GM12878 (cell line): ENCODE results near the gene EML1. TPM values are rescaled to one million over a fixed set of nuclear protein-coding genes. Genes with fewer than 3 reads are reported as not detected.

ENCODE experiments used
- ATAC-seq: fragments of 200-7000 bp; cut with Tn5 transposase; 3 replicates; pipeline ENCODE4 v1.9.1; 2020; ENCODE audit warnings: mild to moderate bottlenecking, moderate library complexity
- BruUV-seq: library from RNA; stranded (reverse); fragments of 400-500 nt; replicated peaks from 2 replicates; lab custom pipeline; 2021; lab: Mats Ljungman, UMichigan
- CTCF ChIA-PET: fragments of 300-600 bp; sonication (Branson Sonifier 250); formaldehyde crosslinking; extraction: SDS; loops from one replicate; lab custom pipeline; 2021; ENCODE audit warnings: inconsistent platforms; lab: Yijun Ruan, JAX
- POLR2A ChIA-PET: fragments of 350-600 bp; formaldehyde crosslinking; extraction: SDS; loops from one replicate; lab custom pipeline; 2021; ENCODE audit warnings: inconsistent platforms; lab: Charles Lee
- RAD21 ChIA-PET: fragments of 300-600 bp; sonication (Branson Sonifier 250); formaldehyde crosslinking; loops from one replicate; lab custom pipeline; 2023; ENCODE audit warnings: antibody characterized with exemption; ENCODE audit not compliant: unreplicated experiment; lab: Charles Lee
- SMC1A ChIA-PET: fragments of 300-600 bp; sonication (Branson Sonifier 250); formaldehyde crosslinking; loops from one replicate; lab custom pipeline; 2023; ENCODE audit not compliant: unreplicated experiment, uncharacterized antibody; lab: Charles Lee
- DNase-seq: peaks from one replicate; pipeline ENCODE4 v3.0.0-alpha.2; 2011; ENCODE audit warnings: low read depth, low spot score
- FAIRE-seq: peaks from 3 replicates; lab custom pipeline; 2011; peaks lifted over from hg19 to GRCh38; lab: Jason Lieb, UNC
- H2AFZ ChIP-seq: 2 replicates; pipeline ENCODE4 v1.6.0; 2011; ENCODE audit warnings: low read depth, low read length, control low read depth; ENCODE audit not compliant: control insufficient read depth
- H3K27ac ChIP-seq: 2 replicates; pipeline ENCODE4 v1.5.1; 2011; ENCODE audit warnings: control low read depth; ENCODE audit not compliant: control insufficient read depth, insufficient read depth
- H3K27me3 ChIP-seq, 2 experiments: replicated peaks in 1 of 2; 2 replicates each; pipeline versions ENCODE4 v1.6.0 to v1.6.1; 2011; ENCODE audit warnings: low read length in 1 of 2; ENCODE audit not compliant: control insufficient read depth in 2 of 2, insufficient read depth in 2 of 2
- H3K36me3 ChIP-seq, 2 experiments: 2 replicates each; pipeline ENCODE4 v1.5.1; 2011; ENCODE audit warnings: low read length in 1 of 2; ENCODE audit not compliant: control insufficient read depth in 2 of 2, insufficient read depth in 2 of 2
- H3K4me1 ChIP-seq: 2 replicates; pipeline ENCODE4 v1.6.1; 2011; ENCODE audit warnings: mild to moderate bottlenecking, low read length, moderate library complexity, mixed read lengths; ENCODE audit not compliant: control insufficient read depth, insufficient read depth
- H3K4me2 ChIP-seq: 2 replicates; pipeline ENCODE4 v1.6.0; 2011; ENCODE audit warnings: control low read depth; ENCODE audit not compliant: control insufficient read depth, insufficient read depth
- H3K4me3 ChIP-seq: fragments of 200-600 bp; sonication (generic); 2 replicates; pipeline ENCODE4 v1.5.1; 2016
- H3K79me2 ChIP-seq: 2 replicates; pipeline ENCODE4 v1.6.0; 2011; ENCODE audit warnings: low read length; ENCODE audit not compliant: control insufficient read depth, insufficient read depth
- H3K9ac ChIP-seq: 2 replicates; pipeline ENCODE4 v1.8.0; 2011; ENCODE audit warnings: low read length, control low read depth, mixed read lengths; ENCODE audit not compliant: control insufficient read depth, insufficient read depth
- H3K9me3 ChIP-seq: replicated peaks from 3 replicates; pipeline ENCODE4 v1.5.1; 2011; ENCODE audit warnings: mild to moderate bottlenecking, low read length; ENCODE audit not compliant: control insufficient read depth, insufficient read depth
- H4K20me1 ChIP-seq: 2 replicates; pipeline ENCODE4 v1.6.0; 2011; ENCODE audit not compliant: control insufficient read depth, insufficient read depth
- EED ChIP-seq: sonication (generic); IDR thresholded peaks from 2 replicates; pipeline ENCODE4 v1.6.1; 2016; ENCODE audit warnings: antibody characterized with exemption, low read depth
- EP300 ChIP-seq, 2 experiments: fragments of 150-350 bp in 1 of 2; IDR thresholded peaks; 2 replicates each; pipeline ENCODE4 v1.6.1; 2011 to 2012; ENCODE audit warnings: low read depth in 2 of 2, low read length in 2 of 2, borderline replicate concordance in 1 of 2, improper control_type of control experiment in 1 of 2, inconsistent platforms in 1 of 2; ENCODE audit not compliant: control insufficient read depth in 1 of 2
- FOS ChIP-seq: IDR thresholded peaks from 3 replicates; pipeline ENCODE4 v1.6.1; 2011; ENCODE audit warnings: borderline replicate concordance; ENCODE audit not compliant: insufficient read length; ENCODE audit errors: extremely low read depth
- FOXM1 ChIP-seq: IDR thresholded peaks from 2 replicates; pipeline ENCODE4 v1.6.1; 2012; ENCODE audit warnings: low read depth, mild to moderate bottlenecking, inconsistent platforms, low read length, moderate library complexity
- GABPA ChIP-seq: IDR thresholded peaks from 2 replicates; pipeline ENCODE4 v1.6.1; 2014; ENCODE audit warnings: antibody characterized with exemption, low read depth, mild to moderate bottlenecking, inconsistent platforms
- GATAD2B ChIP-seq: fragments of 450-650 bp; conservative IDR thresholded peaks from 2 replicates; pipeline ENCODE4 v1.6.1; 2017; ENCODE audit warnings: low read depth, mild to moderate bottlenecking, moderate library complexity
- JUNB ChIP-seq: IDR thresholded peaks from 2 replicates; pipeline ENCODE4 v1.6.1; 2016; ENCODE audit warnings: antibody characterized with exemption, mild to moderate bottlenecking
- JUND ChIP-seq: IDR thresholded peaks from 2 replicates; pipeline ENCODE4 v1.6.1; 2012; ENCODE audit warnings: low read depth, mild to moderate bottlenecking, low read length, improper control_type of control experiment, moderate library complexity
- NFIC ChIP-seq: IDR thresholded peaks from 2 replicates; pipeline ENCODE4 v1.6.1; 2012; ENCODE audit warnings: low read depth, mild to moderate bottlenecking, inconsistent platforms, low read length, moderate library complexity
- NR2C2 ChIP-seq: IDR thresholded peaks from 2 replicates; pipeline ENCODE4 v1.6.1; 2011; ENCODE audit warnings: borderline replicate concordance, low read depth; ENCODE audit not compliant: control insufficient read depth, insufficient read length
- POLR2AphosphoS5 ChIP-seq: IDR thresholded peaks from 2 replicates; pipeline ENCODE4 v1.6.1; 2011; ENCODE audit warnings: mild to moderate bottlenecking, low read length, inconsistent platforms
- SRF ChIP-seq, 2 experiments: IDR thresholded peaks; 2 replicates each; pipeline ENCODE4 v1.6.1; 2011; ENCODE audit warnings: low read depth in 2 of 2, low read length in 2 of 2, mild to moderate bottlenecking in 1 of 2, moderate library complexity in 1 of 2
- WRNIP1 ChIP-seq: IDR thresholded peaks from 2 replicates; pipeline ENCODE4 v1.6.1; 2011; ENCODE audit warnings: low read depth, low read length, improper control_type of control experiment, borderline replicate concordance
- ZNF384 ChIP-seq: IDR thresholded peaks from 2 replicates; pipeline ENCODE4 v1.6.1; 2012; ENCODE audit warnings: low read depth, mild to moderate bottlenecking, low read length, improper control_type of control experiment, borderline replicate concordance
- WGBS: methylation state at CpG from one replicate; pipeline ENCODE4 v1.1.6; 2016; ENCODE audit warnings: low lambda C conversion rate; ENCODE audit not compliant: insufficient replicate concordance, insufficient coverage; ENCODE audit errors: missing lambda C conversion rate; 5-methylcytosine and 5-hydroxymethylcytosine counted together
- in situ Hi-C: fragments of 300-500 bp; cut with MboI; formaldehyde crosslinking; loops from 9 replicates; pipeline ENCODE4 v1.14.3; 2018; ENCODE audit warnings: mixed read lengths
- intact Hi-C: fragments of 100-400 bp; cut with micrococcal nuclease; formaldehyde crosslinking; loops from one replicate; pipeline ENCODE4 v1.14.2; 2022; ENCODE audit not compliant: unreplicated experiment
- polyA plus RNA-seq, 11 experiments: library from polyadenylated mRNA; depleted of rRNA in 4 of 11; unstranded in 6 of 11; stranded (reverse) in 5 of 11; fragments of >200 nt; fragmentation: Nextera tagmentation in 4 of 11; fragmentation: Illumina TruSeq in 1 of 11; extraction: Ambion mirVana in 4 of 11; extraction: Trizol in 1 of 11; gene quantifications; 1 replicate in 1 of 11; 2 replicates in 10 of 11; pipeline versions ENCODE4 v1.2.1 to v1.2.3, GENCODE V29; 2011 to 2016; ENCODE audit warnings: inconsistent platforms in 2 of 11, missing spikeins in 2 of 11, low read depth in 1 of 11
- total RNA-seq, 4 experiments: library from RNA; depleted of rRNA in 3 of 4; stranded (reverse); fragments of >200 nt in 3 of 4; fragmentation: Illumina TruSeq in 1 of 4; extraction: Trizol in 1 of 4; gene quantifications; 2 replicates each; pipeline versions ENCODE4 v1.2.1 to v1.2.3, GENCODE V29; 2013 to 2021
- TF ChIP-seq, protein P1 (sequence below), 3 experiments: IDR thresholded peaks in 2 of 3; conservative IDR thresholded peaks in 1 of 3; 2 replicates each; pipeline ENCODE4 v1.5.1; 2011; ENCODE audit warnings: low read depth in 3 of 3, low read length in 3 of 3, mild to moderate bottlenecking in 3 of 3, control low read depth in 2 of 3, moderate library complexity in 2 of 3, inconsistent platforms in 1 of 3, mixed read lengths in 1 of 3; ENCODE audit not compliant: control insufficient read depth in 2 of 3, insufficient read depth in 1 of 3; ENCODE audit errors: extremely low read depth in 1 of 3
- TF ChIP-seq, protein P2 (sequence below): fragments of 450-650 bp; IDR thresholded peaks from 2 replicates; pipeline ENCODE4 v1.6.1; 2018; ENCODE audit warnings: mild to moderate bottlenecking, low read depth, moderate library complexity; ENCODE audit not compliant: partially characterized antibody
- TF ChIP-seq, protein P3 (sequence below): IDR thresholded peaks from 2 replicates; pipeline ENCODE4 v1.6.1; 2012; ENCODE audit warnings: low read depth, low read length, improper control_type of control experiment
- TF ChIP-seq, protein P4 (sequence below): IDR thresholded peaks from 2 replicates; pipeline ENCODE4 v1.6.1; 2011; ENCODE audit warnings: borderline replicate concordance, low read depth, mild to moderate bottlenecking, moderate library complexity, mixed read lengths, low read length; ENCODE audit not compliant: insufficient read depth; ENCODE audit errors: extremely low read length

Gene EML1
- total and polyA plus RNA-seq, 10 of the 15 experiments (the other 5 are each of a cell fraction or from before 2014, with no cell fraction given): 0.05 to 3.4 (median 0.11) TPM; not detected in 3

DNA sequence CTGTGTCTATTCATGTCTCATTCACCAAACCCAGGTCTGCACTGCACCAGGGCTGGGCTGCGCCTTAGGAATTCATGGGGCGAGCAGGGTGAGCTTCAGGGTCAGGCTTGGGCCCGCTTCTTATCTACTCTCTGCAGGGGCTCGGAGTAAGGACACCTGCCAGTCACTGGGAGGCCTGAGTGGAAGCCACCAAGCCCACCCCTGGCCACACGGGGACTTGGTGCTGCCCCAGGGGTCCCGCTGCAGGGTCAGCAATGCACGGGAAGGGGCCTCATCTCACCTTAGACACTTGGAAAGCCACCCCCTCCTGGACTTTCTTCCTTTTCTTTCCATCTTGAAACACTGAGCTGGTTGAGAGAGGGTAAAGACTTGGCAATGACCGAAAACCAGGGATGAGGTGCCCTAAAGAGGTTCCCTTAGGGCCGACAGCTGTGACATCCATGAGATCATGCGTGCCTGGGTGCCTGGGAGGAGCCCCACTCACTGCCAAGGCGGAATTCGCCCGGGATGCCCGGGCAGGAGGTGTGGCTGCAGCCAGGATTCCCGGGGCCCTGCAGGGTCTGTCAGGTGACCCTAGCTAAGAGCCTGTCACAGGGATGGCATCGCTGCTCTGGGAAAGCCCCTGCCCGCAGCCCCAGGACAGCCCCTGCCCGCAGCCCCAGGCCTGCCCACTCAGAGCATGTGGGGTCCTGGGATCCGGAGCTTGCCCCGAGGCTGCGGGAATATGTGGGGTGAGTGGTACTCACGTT is 45.5 kb upstream of the EML1 start:
- H3K4me3 ChIP-seq: no peak overlapping the region
- H3K36me3 ChIP-seq: no peaks in the 10 kb centered on the region
- no peak overlapping the region for H3K27ac ChIP-seq
- in situ Hi-C loops: no loop called here
- peak; percentile 19; the same call in 1 of the 3 replicates for ATAC-seq
- no peak overlapping the region for H3K9ac ChIP-seq
- POLR2A ChIA-PET: no interaction called here
- no peaks in the 10 kb centered on the region for H4K20me1 ChIP-seq
- H3K4me1 ChIP-seq: no peaks in the 10 kb centered on the region
- BruUV-seq: no TSS peak
- H3K79me2 ChIP-seq: no peaks in the 10 kb centered on the region
- DNase-seq: no peak
- FAIRE-seq: no peak
- no peak overlapping the region for H3K4me2 ChIP-seq
- H3K27me3 ChIP-seq: peaks cover 2% of the 10 kb centered on the region in 2 experiments; a peak in 2 of 4 replicates
- no peak overlapping the region for H2AFZ ChIP-seq
- H3K9me3 ChIP-seq: no peaks in the 10 kb centered on the region
- CTCF ChIA-PET: no interaction called here
- intact Hi-C loops: no loop called here
- RAD21 ChIA-PET: no interaction called here
- SMC1A ChIA-PET: no interaction called here
- 28% methylated on average over 22 of the region's 22 CpGs for WGBS
- no peak for TF ChIP-seq JUNB
- TF ChIP-seq POLR2AphosphoS5: no peak
- no peak for TF ChIP-seq EP300 (IDR thresholded peaks at IDR 0.05; ENCODE audit: borderline replicate concordance in 1 of 2, control insufficient read depth in 1 of 2, low read depth in 2 of 2, low read length in 2 of 2)
- no peak for TF ChIP-seq FOXM1
- TF ChIP-seq NFIC: no peak
- TF ChIP-seq, protein P1, sequence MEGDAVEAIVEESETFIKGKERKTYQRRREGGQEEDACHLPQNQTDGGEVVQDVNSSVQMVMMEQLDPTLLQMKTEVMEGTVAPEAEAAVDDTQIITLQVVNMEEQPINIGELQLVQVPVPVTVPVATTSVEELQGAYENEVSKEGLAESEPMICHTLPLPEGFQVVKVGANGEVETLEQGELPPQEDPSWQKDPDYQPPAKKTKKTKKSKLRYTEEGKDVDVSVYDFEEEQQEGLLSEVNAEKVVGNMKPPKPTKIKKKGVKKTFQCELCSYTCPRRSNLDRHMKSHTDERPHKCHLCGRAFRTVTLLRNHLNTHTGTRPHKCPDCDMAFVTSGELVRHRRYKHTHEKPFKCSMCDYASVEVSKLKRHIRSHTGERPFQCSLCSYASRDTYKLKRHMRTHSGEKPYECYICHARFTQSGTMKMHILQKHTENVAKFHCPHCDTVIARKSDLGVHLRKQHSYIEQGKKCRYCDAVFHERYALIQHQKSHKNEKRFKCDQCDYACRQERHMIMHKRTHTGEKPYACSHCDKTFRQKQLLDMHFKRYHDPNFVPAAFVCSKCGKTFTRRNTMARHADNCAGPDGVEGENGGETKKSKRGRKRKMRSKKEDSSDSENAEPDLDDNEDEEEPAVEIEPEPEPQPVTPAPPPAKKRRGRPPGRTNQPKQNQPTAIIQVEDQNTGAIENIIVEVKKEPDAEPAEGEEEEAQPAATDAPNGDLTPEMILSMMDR (IDR thresholded peaks at IDR 0.05 in 2 of 3, conservative IDR thresholded peaks at IDR 0.05 in 1 of 3; ENCODE audit: control insufficient read depth in 2 of 3, extremely low read depth in 1 of 3, insufficient read depth in 1 of 3, low read depth in 3 of 3, low read length in 3 of 3): no peak
- TF ChIP-seq WRNIP1: no peak
- TF ChIP-seq GABPA: no peak
- TF ChIP-seq NR2C2: no peak
- TF ChIP-seq, protein P2, sequence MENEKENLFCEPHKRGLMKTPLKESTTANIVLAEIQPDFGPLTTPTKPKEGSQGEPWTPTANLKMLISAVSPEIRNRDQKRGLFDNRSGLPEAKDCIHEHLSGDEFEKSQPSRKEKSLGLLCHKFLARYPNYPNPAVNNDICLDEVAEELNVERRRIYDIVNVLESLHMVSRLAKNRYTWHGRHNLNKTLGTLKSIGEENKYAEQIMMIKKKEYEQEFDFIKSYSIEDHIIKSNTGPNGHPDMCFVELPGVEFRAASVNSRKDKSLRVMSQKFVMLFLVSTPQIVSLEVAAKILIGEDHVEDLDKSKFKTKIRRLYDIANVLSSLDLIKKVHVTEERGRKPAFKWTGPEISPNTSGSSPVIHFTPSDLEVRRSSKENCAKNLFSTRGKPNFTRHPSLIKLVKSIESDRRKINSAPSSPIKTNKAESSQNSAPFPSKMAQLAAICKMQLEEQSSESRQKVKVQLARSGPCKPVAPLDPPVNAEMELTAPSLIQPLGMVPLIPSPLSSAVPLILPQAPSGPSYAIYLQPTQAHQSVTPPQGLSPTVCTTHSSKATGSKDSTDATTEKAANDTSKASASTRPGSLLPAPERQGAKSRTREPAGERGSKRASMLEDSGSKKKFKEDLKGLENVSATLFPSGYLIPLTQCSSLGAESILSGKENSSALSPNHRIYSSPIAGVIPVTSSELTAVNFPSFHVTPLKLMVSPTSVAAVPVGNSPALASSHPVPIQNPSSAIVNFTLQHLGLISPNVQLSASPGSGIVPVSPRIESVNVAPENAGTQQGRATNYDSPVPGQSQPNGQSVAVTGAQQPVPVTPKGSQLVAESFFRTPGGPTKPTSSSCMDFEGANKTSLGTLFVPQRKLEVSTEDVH: no peak
- TF ChIP-seq GATAD2B: no peak
- TF ChIP-seq SRF (IDR thresholded peaks at IDR 0.05; ENCODE audit: low read depth in 2 of 2, low read length in 2 of 2): no peak
- TF ChIP-seq, protein P3, sequence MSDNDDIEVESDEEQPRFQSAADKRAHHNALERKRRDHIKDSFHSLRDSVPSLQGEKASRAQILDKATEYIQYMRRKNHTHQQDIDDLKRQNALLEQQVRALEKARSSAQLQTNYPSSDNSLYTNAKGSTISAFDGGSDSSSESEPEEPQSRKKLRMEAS: no peak
- TF ChIP-seq EED: no peak
- no peak for TF ChIP-seq ZNF384
- no peak for TF ChIP-seq JUND
- TF ChIP-seq, protein P4, sequence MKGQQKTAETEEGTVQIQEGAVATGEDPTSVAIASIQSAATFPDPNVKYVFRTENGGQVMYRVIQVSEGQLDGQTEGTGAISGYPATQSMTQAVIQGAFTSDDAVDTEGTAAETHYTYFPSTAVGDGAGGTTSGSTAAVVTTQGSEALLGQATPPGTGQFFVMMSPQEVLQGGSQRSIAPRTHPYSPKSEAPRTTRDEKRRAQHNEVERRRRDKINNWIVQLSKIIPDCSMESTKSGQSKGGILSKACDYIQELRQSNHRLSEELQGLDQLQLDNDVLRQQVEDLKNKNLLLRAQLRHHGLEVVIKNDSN: no peak
- TF ChIP-seq FOS: no peak
